ENCODE results near the gene TMEM108.

- TF ChIP-seq CTCF (conservative IDR thresholded peaks at IDR 0.05) (no peak), ZFX (IDR thresholded peaks at IDR 0.05) (no peak)
Observed at GRCh38 chr3:133292296-133292695, 254.1 kb downstream of the TMEM108 start.
